Nephron progenitor cell (in vitro differentiated cells): Measurements from ENCODE around the gene CMIP.

Experiments
- DNase-seq: peaks from one replicate; pipeline ENCODE4 v3.0.0; 2021
- H3K27ac Mint-ChIP-seq: 2 replicates; pipeline ENCODE4 v1.8.0; 2021; ENCODE audit warnings: mild to moderate bottlenecking, moderate library complexity, mixed read lengths
- H3K27me3 Mint-ChIP-seq: 2 replicates; pipeline ENCODE4 v1.8.0; 2021; ENCODE audit warnings: mild to moderate bottlenecking, low read depth, mixed read lengths; ENCODE audit not compliant: poor library complexity
- H3K36me3 Mint-ChIP-seq: 2 replicates; pipeline ENCODE4 v1.8.0; 2021; ENCODE audit warnings: low read depth, mixed read lengths
- H3K4me1 Mint-ChIP-seq: 2 replicates; pipeline ENCODE4 v1.8.0; 2021; ENCODE audit warnings: mixed read lengths
- H3K4me3 Mint-ChIP-seq: 2 replicates; pipeline ENCODE4 v1.8.0; 2021; ENCODE audit warnings: mild to moderate bottlenecking, moderate library complexity, mixed read lengths
- H3K9me3 Mint-ChIP-seq: 2 replicates; pipeline ENCODE4 v1.8.0; 2021; ENCODE audit warnings: mild to moderate bottlenecking, moderate library complexity, mixed read lengths
- CTCF ChIP-seq: fragments of 200-600 bp; sonication (generic); IDR thresholded peaks from 2 replicates; pipeline ENCODE4 v1.5.0; 2021; ENCODE audit warnings: antibody characterized with exemption

Gene CMIP

DNA sequence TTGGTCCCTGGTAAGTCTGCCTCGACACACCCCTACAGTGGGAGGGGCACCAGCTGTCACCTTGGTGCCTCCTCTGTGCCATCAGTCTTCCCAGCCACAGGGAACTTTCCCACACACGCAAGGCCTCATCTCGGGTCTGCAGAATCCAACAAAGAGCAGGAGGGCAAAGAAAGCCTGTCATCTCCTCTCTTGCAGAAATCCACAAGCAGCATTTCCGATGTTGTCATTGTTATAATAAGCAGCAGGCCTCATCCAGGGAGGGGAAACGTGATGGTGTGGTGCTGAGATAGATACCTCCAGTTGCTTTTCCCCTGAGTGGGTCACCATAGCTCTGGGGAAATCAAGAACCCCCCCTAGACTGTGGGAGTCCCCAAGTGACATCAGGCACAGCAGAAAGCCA, 110.4 kb downstream of the CMIP start:
- no peaks in the 10 kb centered on the region for H3K27me3 Mint-ChIP-seq
- H3K36me3 Mint-ChIP-seq = peaks cover 14% of the 10 kb centered on the region
- H3K27ac Mint-ChIP-seq = no peak overlapping the region
- peaks cover 34% of the 10 kb centered on the region for H3K4me1 Mint-ChIP-seq
- no peak for TF ChIP-seq CTCF
- DNase-seq = no peak
- no peaks in the 10 kb centered on the region for H3K9me3 Mint-ChIP-seq
- H3K4me3 Mint-ChIP-seq = no peak overlapping the region

DNA sequence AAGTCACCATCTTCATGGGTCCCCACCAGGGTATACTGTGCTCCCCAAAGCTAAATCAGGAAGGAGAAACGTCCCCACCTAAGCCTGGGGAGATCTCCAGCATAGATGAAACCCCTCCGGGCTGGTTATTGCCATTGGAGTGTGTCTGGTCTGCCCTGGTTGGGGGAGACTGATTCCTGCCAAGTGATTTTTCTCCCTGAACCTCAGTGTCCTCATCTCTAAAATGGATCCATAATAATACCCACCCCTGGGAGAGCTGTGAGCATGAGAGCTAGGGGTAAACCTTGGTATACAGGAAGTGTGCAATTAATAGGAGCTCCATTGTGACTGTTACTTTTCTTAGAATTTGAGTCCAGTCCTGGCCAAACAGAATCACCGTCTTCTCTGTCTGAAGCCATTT, 111.1 kb downstream of the CMIP start:
- no peak overlapping the region for H3K4me3 Mint-ChIP-seq
- TF ChIP-seq CTCF = no peak
- H3K27ac Mint-ChIP-seq = no peak overlapping the region
- DNase-seq = no peak
- H3K27me3 Mint-ChIP-seq = no peaks in the 10 kb centered on the region
- peaks cover 14% of the 10 kb centered on the region for H3K36me3 Mint-ChIP-seq
- H3K4me1 Mint-ChIP-seq = peaks cover 37% of the 10 kb centered on the region
- no peaks in the 10 kb centered on the region for H3K9me3 Mint-ChIP-seq

DNA sequence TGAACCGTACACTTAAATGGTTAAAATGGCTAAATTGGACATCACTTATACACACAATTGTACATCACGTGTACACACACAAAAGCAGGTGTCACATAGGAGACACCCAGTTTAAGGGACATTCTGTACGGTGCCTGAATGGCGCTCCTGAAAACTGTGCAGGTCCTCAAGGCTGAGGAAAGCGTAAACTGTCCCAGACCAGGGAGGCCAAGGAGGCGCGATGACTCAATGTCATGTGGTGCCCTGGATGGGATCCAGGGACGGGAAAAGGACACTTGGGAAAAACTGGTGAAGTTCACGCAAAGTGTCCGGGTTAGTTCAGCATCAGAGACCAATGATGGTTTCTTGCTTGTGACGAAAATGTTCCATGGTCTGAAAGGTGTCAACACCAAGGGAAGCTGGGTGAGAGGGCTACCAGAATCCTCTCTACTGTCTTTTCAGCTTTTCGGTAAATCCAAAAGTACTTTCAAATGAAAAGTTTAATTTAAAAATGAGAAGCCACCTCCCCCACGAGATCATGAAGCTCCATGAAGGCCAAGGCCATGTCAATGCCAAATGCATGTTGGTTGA, 112.2 kb downstream of the CMIP start:
- Mint-ChIP-seq H3K27me3 (no peaks in the 10 kb centered on the region), H3K27ac (no peak overlapping the region), H3K36me3 (peaks cover 14% of the 10 kb centered on the region), H3K4me3 (no peak overlapping the region), H3K4me1 (peaks cover 31% of the 10 kb centered on the region), H3K9me3 (no peaks in the 10 kb centered on the region)
- no peak for TF ChIP-seq CTCF
- no peak for DNase-seq

- DNase-seq = no peak
- no peak overlapping the region for H3K4me3 Mint-ChIP-seq
- TF ChIP-seq CTCF = no peak
- H3K27ac Mint-ChIP-seq = peak overlapping the region; percentile 90
- peaks cover 6% of the 10 kb centered on the region for H3K36me3 Mint-ChIP-seq
- no peaks in the 10 kb centered on the region for H3K27me3 Mint-ChIP-seq
- no peaks in the 10 kb centered on the region for H3K9me3 Mint-ChIP-seq
- peaks cover 24% of the 10 kb centered on the region for H3K4me1 Mint-ChIP-seq
These were observed 113.5 kb downstream of the CMIP start for GRCh38 chr16:81558077-81558443.

DNA sequence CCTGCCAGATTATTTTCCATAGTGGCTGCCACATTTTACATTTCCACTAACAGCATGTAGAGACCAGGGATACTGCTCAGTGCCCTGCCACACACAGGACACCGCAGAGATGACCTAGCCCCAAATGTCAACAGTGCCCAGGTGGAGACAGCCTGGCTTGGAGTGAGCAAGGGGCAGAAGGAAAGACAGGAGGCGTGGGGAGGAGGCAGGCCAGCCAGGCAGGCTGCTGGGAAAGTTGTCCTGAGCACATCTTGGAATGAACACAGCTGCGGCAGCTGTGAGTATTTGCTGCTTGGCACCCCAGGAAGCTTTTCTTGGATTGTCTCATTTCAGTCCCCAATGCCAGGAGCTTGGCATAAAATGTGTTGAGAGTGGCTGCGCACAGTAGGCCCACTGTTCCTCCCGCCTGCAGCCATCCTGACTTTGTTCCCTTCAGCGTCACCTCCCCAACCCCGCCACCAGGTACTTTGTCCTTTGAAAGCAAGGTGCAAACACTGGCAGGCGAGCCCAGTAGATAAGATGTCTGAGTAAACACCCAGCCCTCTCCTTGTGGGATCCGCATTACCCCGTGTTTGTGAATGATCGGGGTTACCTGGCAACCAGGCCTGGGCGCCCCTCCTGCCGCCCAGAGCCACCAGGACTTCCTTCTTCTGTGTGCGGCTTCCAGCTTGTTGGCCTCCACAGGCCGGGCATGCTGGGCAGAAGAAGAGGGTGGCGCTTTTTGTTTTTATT, 114.0 kb downstream of the CMIP start:
- Mint-ChIP-seq H3K4me1 (peaks cover 22% of the 10 kb centered on the region), H3K27ac (peak overlapping the region; percentile 90), H3K9me3 (no peaks in the 10 kb centered on the region), H3K27me3 (no peaks in the 10 kb centered on the region), H3K4me3 (no peak overlapping the region), H3K36me3 (peaks cover 6% of the 10 kb centered on the region)
- TF ChIP-seq CTCF = no peak
- DNase-seq = no peak
